SU-DHL-6 (cell line): ENCODE measurements around the gene C1orf50.

Source experiments
- H2AFZ ChIP-seq: fragments of 200-600 bp; sonication (generic); 2 replicates; pipeline ENCODE4 v1.6.1; 2014; ENCODE audit warnings: low read depth, mild to moderate bottlenecking, moderate library complexity, mixed read lengths, antibody characterized with exemption, low read length; ENCODE audit not compliant: severe bottlenecking
- H3F3A ChIP-seq: fragments of 200-600 bp; shearing (Covaris generic); 2 replicates; pipeline ENCODE4 v1.6.0; 2016; ENCODE audit warnings: antibody characterized with exemption, mild to moderate bottlenecking; ENCODE audit not compliant: insufficient read depth
- H3K27ac ChIP-seq: fragments of 200-600 bp; sonication (generic); 2 replicates; pipeline ENCODE4 v1.5.1; 2016; ENCODE audit warnings: low read depth, mild to moderate bottlenecking, low read length, moderate library complexity, mixed read lengths
- H3K27me3 ChIP-seq: fragments of 200-600 bp; sonication (generic), shearing (Covaris generic); 2 replicates; pipeline ENCODE4 v1.6.0; 2014; ENCODE audit warnings: mild to moderate bottlenecking, low read length
- H3K36me3 ChIP-seq: fragments of 200-600 bp; sonication (generic); 2 replicates; pipeline ENCODE4 v1.6.1; 2014; ENCODE audit warnings: mild to moderate bottlenecking, low read length, mixed read lengths
- H3K4me2 ChIP-seq: fragments of 300-600, 200-600 bp; shearing (Covaris generic), sonication (generic); 2 replicates; pipeline ENCODE4 v1.6.0; 2014; ENCODE audit warnings: low read length, low read depth, mild to moderate bottlenecking; ENCODE audit not compliant: poor library complexity, severe bottlenecking
- H3K4me3 ChIP-seq: fragments of 200-600 bp; sonication (generic); 2 replicates; pipeline ENCODE4 v1.5.1; 2014; ENCODE audit warnings: antibody characterized with exemption, low read length, mild to moderate bottlenecking, mixed read lengths; ENCODE audit not compliant: insufficient read depth, poor library complexity, severe bottlenecking
- H3K79me2 ChIP-seq: fragments of 200-600 bp; sonication (generic); 2 replicates; pipeline ENCODE4 v1.6.1; 2014; ENCODE audit warnings: mild to moderate bottlenecking, low read length, moderate library complexity; ENCODE audit not compliant: insufficient read depth
- H3K9ac ChIP-seq: fragments of 200-600 bp; sonication (generic); 2 replicates; pipeline ENCODE4 v1.7.0; 2014; ENCODE audit warnings: mild to moderate bottlenecking, low read length
- H3K9me2 ChIP-seq: fragments of 200-600 bp; sonication (generic); replicated peaks from 2 replicates; pipeline ENCODE4 v1.6.1; 2014; ENCODE audit warnings: low read length; ENCODE audit not compliant: insufficient read depth
- H3K9me3 ChIP-seq: fragments of 200-600 bp; sonication (generic); 2 replicates; pipeline ENCODE4 v1.6.1; 2014; ENCODE audit warnings: low read length, mixed read lengths; ENCODE audit not compliant: insufficient read depth
- H4K20me1 ChIP-seq: fragments of 200-600 bp; sonication (generic); 2 replicates; pipeline ENCODE4 v1.6.1; 2014; ENCODE audit warnings: low read depth, mild to moderate bottlenecking, antibody characterized with exemption, low read length, moderate library complexity, mixed read lengths
- CTCF ChIP-seq: fragments of 200-600 bp; sonication (generic); IDR thresholded peaks from one replicate; pipeline ENCODE4 v1.5.1; 2017; ENCODE audit warnings: antibody characterized with exemption, mild to moderate bottlenecking, low read length, moderate library complexity; ENCODE audit not compliant: insufficient read depth, poor library complexity, severe bottlenecking
- EZH2phosphoT487 ChIP-seq: fragments of 200-600 bp; sonication (generic), shearing (Covaris generic); conservative IDR thresholded peaks from 2 replicates; pipeline ENCODE4 v1.6.1; 2018; ENCODE audit warnings: mild to moderate bottlenecking, antibody characterized with exemption, low read length, moderate library complexity, mixed read lengths

C1orf50 gene

GRCh38 chr1:42768172-42768571 lies 1.1 kb downstream of the C1orf50 start:
- no peaks in the 10 kb centered on the region for H3K27me3 ChIP-seq
- peak overlapping the region; percentile 88 for H3K9ac ChIP-seq
- H3K36me3 ChIP-seq = no peaks in the 10 kb centered on the region
- H3F3A ChIP-seq = no peaks in the 10 kb centered on the region
- H3K4me2 ChIP-seq = peak overlapping the region; percentile 90
- no peaks in the 10 kb centered on the region for H3K9me2 ChIP-seq
- H3K4me3 ChIP-seq = peak overlapping the region; percentile 69
- no peaks in the 10 kb centered on the region for H3K9me3 ChIP-seq
- peaks cover 61% of the 10 kb centered on the region for H3K79me2 ChIP-seq
- TF ChIP-seq EZH2phosphoT487 (no peak), CTCF (no peak)
- peaks cover 4% of the 10 kb centered on the region; the same call in 1 of the 2 replicates for H4K20me1 ChIP-seq
- H3K27ac ChIP-seq = no peak overlapping the region
- H2AFZ ChIP-seq = no peak overlapping the region

- Histone ChIP-seq H4K20me1 (peaks cover 4% of the 10 kb centered on the region; the same call in 1 of the 2 replicates), H3K79me2 (peaks cover 55% of the 10 kb centered on the region), H3F3A (no peaks in the 10 kb centered on the region), H3K9me3 (no peaks in the 10 kb centered on the region), H3K4me3 (no peak overlapping the region), H3K27me3 (no peaks in the 10 kb centered on the region), H3K27ac (no peak overlapping the region), H3K9ac (no peak overlapping the region), H2AFZ (no peak overlapping the region), H3K4me2 (no peak overlapping the region), H3K36me3 (no peaks in the 10 kb centered on the region; the same call in 1 of the 2 replicates), H3K9me2 (no peaks in the 10 kb centered on the region)
- TF ChIP-seq CTCF (no peak), EZH2phosphoT487 (no peak)
These were observed 2.8 kb downstream of the C1orf50 start for GRCh38 chr1:42769811-42770210.

- Histone ChIP-seq H3K79me2 (peaks cover 32% of the 10 kb centered on the region), H3K27ac (no peak overlapping the region), H3K27me3 (no peaks in the 10 kb centered on the region), H3K4me2 (no peak overlapping the region), H3K36me3 (no peaks in the 10 kb centered on the region; the same call in 1 of the 2 replicates), H3K9ac (no peak overlapping the region), H3F3A (no peaks in the 10 kb centered on the region), H3K9me3 (no peaks in the 10 kb centered on the region), H3K4me3 (no peak overlapping the region), H3K9me2 (no peaks in the 10 kb centered on the region), H2AFZ (no peak overlapping the region), H4K20me1 (no peaks in the 10 kb centered on the region)
- TF ChIP-seq EZH2phosphoT487 = no peak
- TF ChIP-seq CTCF = no peak
These were observed 6.4 kb downstream of the C1orf50 start for GRCh38 chr1:42773420-42773819.
